Stimulated activated CD8-positive, alpha-beta memory T cell treated with anti-CD3 and anti-CD28 coated beads, Interleukin-7, amount 100 ng/mL, for 48 hours (primary cell): ENCODE measurements around the gene PPP6R2.
"Not testable (repeated sequence)": the region's sequence is repeated elsewhere in the genome, so short reads cannot be mapped to it uniquely, and the experiment has no call there.

Source experiments
- DNase-seq, 2 donors: peaks; one replicate each; pipeline ENCODE4 v3.0.0-alpha.2; 2020; ENCODE audit warnings: low read depth in 1 of 2; ENCODE audit errors: extremely low read depth in 1 of 2

The PPP6R2 gene

GRCh38 chr22:50338860-50339462 is 4.2 kb upstream of the PPP6R2 start:
- DNase-seq, result no peak

GRCh38 chr22:50339945-50340879 is 2.9 kb upstream of the PPP6R2 start:
- no peak for DNase-seq

DNA sequence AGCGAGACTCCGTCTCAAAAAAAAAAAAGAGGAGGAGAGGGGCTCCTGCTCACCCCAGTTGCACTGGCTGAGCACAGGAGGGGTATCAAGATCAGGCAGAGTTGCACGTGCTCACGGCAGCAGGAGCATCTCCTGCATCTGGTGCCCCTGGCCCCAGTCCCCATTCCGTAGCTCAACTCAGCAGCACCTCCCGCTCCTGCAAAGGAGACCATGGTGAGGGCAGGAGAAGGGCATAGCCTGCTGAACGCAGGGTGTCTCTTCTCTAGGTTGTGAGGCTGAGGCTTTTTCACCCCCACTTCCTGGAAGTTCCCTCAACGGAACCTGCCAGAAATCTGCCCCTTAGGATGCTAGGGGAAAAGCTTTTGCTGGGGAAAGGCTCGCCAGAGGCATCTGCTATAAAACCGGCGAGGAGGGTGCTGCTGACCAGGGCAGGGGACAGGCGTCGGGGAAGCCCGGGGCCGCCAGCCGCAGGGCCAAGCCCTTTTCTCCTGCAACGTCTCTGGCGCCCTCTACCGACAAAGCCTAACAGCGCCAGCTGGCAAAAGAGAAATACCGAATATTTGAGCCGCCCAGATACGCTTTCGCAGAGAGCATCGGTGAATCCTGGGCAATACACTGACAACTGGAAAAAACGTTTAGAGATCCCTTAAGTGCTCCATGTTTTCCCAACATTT is 1.0 kb upstream of the PPP6R2 start:
- peak; percentile 66 to 84 for DNase-seq

- DNase-seq, result no peak
These were observed 411 bp downstream of the PPP6R2 start for GRCh38 chr22:50343541-50343935.

DNA sequence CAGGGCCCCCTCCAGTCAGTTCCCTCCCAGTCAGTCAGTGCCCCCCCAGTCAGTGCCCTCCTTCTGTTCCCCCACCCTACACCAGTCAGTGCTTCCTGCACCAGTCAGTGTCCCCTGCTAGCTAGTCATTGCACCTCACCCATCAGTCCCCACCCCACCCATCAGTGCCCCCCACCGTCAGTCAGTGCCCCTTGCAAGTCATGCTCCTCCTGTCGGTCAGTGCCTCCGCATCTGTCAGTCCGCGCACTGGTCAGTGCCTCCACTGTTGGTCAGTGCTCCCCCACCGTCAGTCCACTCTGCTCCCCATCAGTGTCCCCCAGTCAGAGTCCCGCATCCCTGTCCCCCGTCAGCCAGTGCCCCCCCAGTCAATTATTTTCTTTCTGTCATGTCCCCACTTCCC is 3.3 kb downstream of the PPP6R2 start:
- DNase-seq, result no peak

DNA sequence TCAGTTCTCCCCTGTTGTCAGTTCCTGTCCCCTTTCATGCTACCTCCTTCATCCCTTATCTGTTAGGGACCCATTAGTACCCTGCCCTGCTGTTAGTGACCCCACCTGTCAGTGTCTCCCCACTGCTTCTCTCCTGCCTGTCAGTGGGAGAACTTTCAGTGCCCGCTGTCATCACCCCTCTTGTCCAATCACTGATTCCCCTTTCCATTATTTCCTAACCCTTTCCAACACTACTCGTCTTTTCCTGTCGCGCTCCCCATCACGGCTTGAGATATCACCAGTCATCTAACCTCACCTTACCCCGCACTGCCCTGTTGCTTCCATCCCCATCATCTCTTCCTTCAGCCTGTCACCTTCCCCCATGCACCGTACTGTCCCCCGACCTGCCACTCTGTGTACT is 4.0 kb downstream of the PPP6R2 start:
- DNase-seq, result no peak

DNA sequence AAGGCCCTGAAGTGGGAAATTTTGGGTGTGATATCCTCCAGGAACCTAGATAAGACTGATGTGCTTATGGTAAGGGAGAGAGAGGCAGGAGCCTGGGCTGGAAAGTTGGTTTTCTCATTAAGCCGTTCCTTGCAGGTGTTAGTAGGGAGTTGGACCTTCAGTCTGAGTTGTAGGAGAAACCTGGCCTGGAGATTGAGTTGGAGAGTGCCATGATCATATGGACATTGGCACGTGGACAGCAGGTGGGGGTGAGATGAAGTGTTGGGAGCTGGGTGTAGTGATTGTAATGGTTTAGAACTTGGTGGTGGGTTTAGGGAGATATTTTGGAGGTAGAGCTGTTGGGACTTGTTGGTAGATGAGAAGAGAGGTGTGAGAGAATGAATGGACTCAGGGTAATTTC is 4.9 kb downstream of the PPP6R2 start:
- DNase-seq, result no peak

- no peak for DNase-seq
These were observed 13.1 kb downstream of the PPP6R2 start for GRCh38 chr22:50356186-50356585.

- DNase-seq, result no peak
These were observed 14.1 kb downstream of the PPP6R2 start for GRCh38 chr22:50357222-50357621.

- DNase-seq, result no peak
These were observed 14.6 kb downstream of the PPP6R2 start for GRCh38 chr22:50357756-50358155.

DNA sequence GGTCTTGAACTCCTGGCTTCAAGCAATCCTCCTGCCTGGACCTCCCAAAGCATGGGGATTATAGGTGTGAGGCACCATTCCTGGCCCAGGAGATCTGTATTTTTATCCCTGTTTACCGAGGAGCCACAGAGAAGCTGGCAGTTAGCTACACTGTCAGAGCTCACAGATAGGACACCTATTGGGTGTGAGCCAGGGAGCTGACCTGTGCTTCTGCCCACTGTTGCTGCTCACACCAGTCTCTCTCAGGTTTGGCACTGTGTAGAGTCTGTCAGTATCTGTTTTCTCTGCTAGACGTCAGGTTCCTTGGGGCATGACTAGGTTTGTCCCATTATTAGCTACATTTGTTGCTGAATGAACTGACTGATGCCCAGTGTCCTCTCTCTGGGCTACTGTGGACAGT is 17.5 kb downstream of the PPP6R2 start:
- DNase-seq, result no peak

- DNase-seq, result no peak
These were observed 18.1 kb downstream of the PPP6R2 start for GRCh38 chr22:50361222-50361621.

- DNase-seq, result no peak
These were observed 18.6 kb downstream of the PPP6R2 start for GRCh38 chr22:50361688-50362087.

GRCh38 chr22:50363166-50363802 is 20.2 kb downstream of the PPP6R2 start:
- DNase-seq, result no peak

DNA sequence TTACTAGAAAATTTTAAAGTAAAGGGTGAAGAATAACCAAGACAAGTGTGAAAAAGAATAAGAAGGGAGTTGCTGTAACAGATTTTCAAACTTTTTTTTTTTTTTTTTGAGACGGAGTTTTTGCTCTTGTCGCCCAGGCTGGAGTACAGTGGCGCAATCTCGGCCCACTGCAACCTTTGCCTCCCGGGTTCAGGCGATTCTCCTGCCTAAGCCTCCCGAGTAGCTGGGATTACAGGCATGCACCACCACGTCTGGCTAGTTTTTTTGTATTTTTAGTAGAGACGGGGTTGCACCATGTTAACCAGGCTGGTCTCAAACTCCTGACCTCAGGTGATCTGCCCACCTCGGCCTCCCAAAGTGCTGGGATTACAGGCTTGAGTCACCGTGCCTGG is 20.7 kb downstream of the PPP6R2 start:
- not testable (repeated sequence) for DNase-seq

DNA sequence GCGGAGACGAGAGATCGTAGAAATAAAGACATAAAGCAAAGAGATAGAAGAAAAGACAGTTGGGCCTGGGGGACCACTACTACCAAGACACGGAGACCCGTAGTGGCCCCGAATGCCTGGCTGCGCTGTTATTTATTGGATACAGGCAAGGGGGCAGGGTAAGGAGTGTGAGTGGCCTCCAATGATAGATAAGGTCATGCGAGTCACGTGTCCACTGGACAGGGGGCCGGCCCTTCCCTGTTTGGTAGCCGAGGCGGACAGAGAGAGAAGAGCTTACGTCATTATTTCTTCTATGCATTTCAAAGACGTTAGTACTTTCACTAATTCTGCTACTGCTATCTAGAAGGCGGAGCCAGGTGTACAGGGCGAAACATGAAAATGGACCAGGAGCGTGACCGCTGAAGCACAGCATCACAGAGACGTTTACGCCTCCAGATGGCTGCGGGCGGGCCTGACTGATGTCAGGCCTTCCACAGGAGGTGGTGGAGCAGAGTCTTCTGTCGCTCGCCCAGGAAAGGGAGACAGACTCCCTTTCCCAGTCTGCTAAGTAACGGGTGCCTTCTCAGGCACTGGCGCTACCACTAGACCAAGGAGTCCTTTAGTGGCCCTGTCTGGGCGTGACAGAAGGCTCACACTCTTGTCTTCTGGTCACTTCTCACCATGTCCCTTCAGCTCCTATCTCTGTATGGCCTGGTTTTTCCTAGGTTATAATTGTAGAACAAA is 24.8 kb downstream of the PPP6R2 start:
- DNase-seq, result no peak

GRCh38 chr22:50371101-50371648 is 28.0 kb downstream of the PPP6R2 start:
- DNase-seq, result no peak

DNA sequence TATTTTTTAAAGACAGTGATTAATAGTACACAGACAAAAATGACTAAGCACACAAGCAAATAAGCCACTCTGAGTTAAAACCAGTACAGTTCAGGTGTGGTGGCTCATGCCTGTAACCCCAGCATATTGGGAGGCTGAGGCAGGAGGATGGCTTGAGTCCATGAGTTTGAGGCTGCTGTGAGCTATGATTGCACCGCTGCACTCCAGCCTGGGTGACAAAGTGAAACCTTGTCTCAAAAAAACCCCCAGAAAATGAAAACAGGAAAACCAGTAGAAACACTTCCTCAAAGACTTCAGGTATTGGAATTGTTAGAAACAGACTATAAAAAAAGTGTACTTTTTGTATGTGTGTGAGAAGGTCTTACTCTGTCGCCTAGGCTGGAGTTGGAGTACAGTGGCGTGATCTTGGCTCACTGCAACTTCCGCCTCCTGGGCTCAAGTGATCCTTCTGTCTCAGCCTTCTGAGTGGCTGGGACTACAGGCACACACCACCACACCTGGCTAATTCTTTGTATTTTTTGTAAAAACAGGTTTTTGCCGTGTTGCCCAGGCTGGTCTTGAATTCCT is 33.0 kb downstream of the PPP6R2 start:
- DNase-seq, result no peak

DNA sequence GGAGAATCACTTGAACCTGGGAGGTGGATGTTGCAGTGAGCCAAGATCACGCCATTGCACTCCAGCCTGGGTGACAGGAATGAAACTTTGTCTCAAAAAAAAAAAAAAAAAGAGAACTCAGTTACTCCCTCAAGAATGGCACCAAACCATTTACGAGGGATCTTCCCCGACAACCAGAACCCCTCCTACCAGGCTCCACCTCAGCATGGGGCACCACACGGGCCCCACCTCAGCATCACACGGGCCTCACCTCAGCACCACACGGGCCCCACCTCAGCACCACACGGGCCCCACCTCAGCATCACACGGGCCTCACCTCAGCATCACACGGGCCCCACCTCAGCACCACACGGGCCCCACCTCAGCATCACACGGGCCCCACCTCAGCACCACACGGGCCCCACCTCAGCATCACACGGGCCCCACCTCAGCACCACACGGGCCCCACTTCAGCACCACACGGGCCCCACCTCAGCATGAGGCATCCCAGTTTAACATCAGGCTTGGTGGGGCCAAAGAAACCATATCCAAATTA is 38.0 kb downstream of the PPP6R2 start:
- not testable (repeated sequence) for DNase-seq
